SU-DHL-6 (cell line): ENCODE results near the gene C1GALT1.

Source experiments
- H2AFZ ChIP-seq: fragments of 200-600 bp; sonication (generic); 2 replicates; pipeline ENCODE4 v1.6.1; 2014; ENCODE audit warnings: low read depth, mild to moderate bottlenecking, moderate library complexity, mixed read lengths, antibody characterized with exemption, low read length; ENCODE audit not compliant: severe bottlenecking
- H3F3A ChIP-seq: fragments of 200-600 bp; shearing (Covaris generic); 2 replicates; pipeline ENCODE4 v1.6.0; 2016; ENCODE audit warnings: antibody characterized with exemption, mild to moderate bottlenecking; ENCODE audit not compliant: insufficient read depth
- H3K27ac ChIP-seq: fragments of 200-600 bp; sonication (generic); 2 replicates; pipeline ENCODE4 v1.5.1; 2016; ENCODE audit warnings: low read depth, mild to moderate bottlenecking, low read length, moderate library complexity, mixed read lengths
- H3K27me3 ChIP-seq: fragments of 200-600 bp; sonication (generic), shearing (Covaris generic); 2 replicates; pipeline ENCODE4 v1.6.0; 2014; ENCODE audit warnings: mild to moderate bottlenecking, low read length
- H3K36me3 ChIP-seq: fragments of 200-600 bp; sonication (generic); 2 replicates; pipeline ENCODE4 v1.6.1; 2014; ENCODE audit warnings: mild to moderate bottlenecking, low read length, mixed read lengths
- H3K4me2 ChIP-seq: fragments of 300-600, 200-600 bp; shearing (Covaris generic), sonication (generic); 2 replicates; pipeline ENCODE4 v1.6.0; 2014; ENCODE audit warnings: low read length, low read depth, mild to moderate bottlenecking; ENCODE audit not compliant: poor library complexity, severe bottlenecking
- H3K4me3 ChIP-seq: fragments of 200-600 bp; sonication (generic); 2 replicates; pipeline ENCODE4 v1.5.1; 2014; ENCODE audit warnings: antibody characterized with exemption, low read length, mild to moderate bottlenecking, mixed read lengths; ENCODE audit not compliant: insufficient read depth, poor library complexity, severe bottlenecking
- H3K79me2 ChIP-seq: fragments of 200-600 bp; sonication (generic); 2 replicates; pipeline ENCODE4 v1.6.1; 2014; ENCODE audit warnings: mild to moderate bottlenecking, low read length, moderate library complexity; ENCODE audit not compliant: insufficient read depth
- H3K9ac ChIP-seq: fragments of 200-600 bp; sonication (generic); 2 replicates; pipeline ENCODE4 v1.7.0; 2014; ENCODE audit warnings: mild to moderate bottlenecking, low read length
- H3K9me2 ChIP-seq: fragments of 200-600 bp; sonication (generic); replicated peaks from 2 replicates; pipeline ENCODE4 v1.6.1; 2014; ENCODE audit warnings: low read length; ENCODE audit not compliant: insufficient read depth
- H3K9me3 ChIP-seq: fragments of 200-600 bp; sonication (generic); 2 replicates; pipeline ENCODE4 v1.6.1; 2014; ENCODE audit warnings: low read length, mixed read lengths; ENCODE audit not compliant: insufficient read depth
- H4K20me1 ChIP-seq: fragments of 200-600 bp; sonication (generic); 2 replicates; pipeline ENCODE4 v1.6.1; 2014; ENCODE audit warnings: low read depth, mild to moderate bottlenecking, antibody characterized with exemption, low read length, moderate library complexity, mixed read lengths
- EZH2phosphoT487 ChIP-seq: fragments of 200-600 bp; sonication (generic), shearing (Covaris generic); conservative IDR thresholded peaks from 2 replicates; pipeline ENCODE4 v1.6.1; 2018; ENCODE audit warnings: mild to moderate bottlenecking, antibody characterized with exemption, low read length, moderate library complexity, mixed read lengths
- TF ChIP-seq, protein P1 (sequence below): fragments of 200-600 bp; sonication (generic); IDR thresholded peaks from one replicate; pipeline ENCODE4 v1.5.1; 2017; ENCODE audit warnings: antibody characterized with exemption, mild to moderate bottlenecking, low read length, moderate library complexity; ENCODE audit not compliant: insufficient read depth, poor library complexity, severe bottlenecking

Gene C1GALT1

DNA sequence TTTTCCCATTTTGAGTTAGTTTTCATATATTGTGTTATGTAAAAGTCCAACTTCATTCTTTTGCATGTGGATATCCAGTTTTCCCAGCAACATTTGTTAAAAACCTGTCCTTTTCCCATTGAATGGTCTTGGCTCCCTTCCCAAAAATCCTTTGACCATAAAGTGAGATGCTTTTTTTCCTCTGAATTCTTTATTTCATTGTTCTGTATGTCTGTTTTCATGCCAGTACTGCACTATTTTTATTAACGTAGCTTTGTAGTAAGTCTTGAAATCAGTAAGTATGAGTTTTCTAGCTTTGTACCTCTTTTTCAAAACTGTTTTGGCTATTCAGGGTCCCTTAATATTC lies 20.0 kb downstream of the C1GALT1 start:
- H3K4me3 ChIP-seq, result no peak overlapping the region
- peaks cover 83% of the 10 kb centered on the region for H3K79me2 ChIP-seq
- peaks cover 45% of the 10 kb centered on the region for H4K20me1 ChIP-seq
- H3K9me2 ChIP-seq, result no peaks in the 10 kb centered on the region
- H3K9me3 ChIP-seq, result no peaks in the 10 kb centered on the region
- no peaks in the 10 kb centered on the region for H3K36me3 ChIP-seq
- no peak overlapping the region for H3K27ac ChIP-seq
- no peak overlapping the region for H2AFZ ChIP-seq
- no peaks in the 10 kb centered on the region for H3K27me3 ChIP-seq
- H3K9ac ChIP-seq, result no peak overlapping the region
- H3K4me2 ChIP-seq, result no peak overlapping the region
- no peak for TF ChIP-seq EZH2phosphoT487
- TF ChIP-seq, protein P1, sequence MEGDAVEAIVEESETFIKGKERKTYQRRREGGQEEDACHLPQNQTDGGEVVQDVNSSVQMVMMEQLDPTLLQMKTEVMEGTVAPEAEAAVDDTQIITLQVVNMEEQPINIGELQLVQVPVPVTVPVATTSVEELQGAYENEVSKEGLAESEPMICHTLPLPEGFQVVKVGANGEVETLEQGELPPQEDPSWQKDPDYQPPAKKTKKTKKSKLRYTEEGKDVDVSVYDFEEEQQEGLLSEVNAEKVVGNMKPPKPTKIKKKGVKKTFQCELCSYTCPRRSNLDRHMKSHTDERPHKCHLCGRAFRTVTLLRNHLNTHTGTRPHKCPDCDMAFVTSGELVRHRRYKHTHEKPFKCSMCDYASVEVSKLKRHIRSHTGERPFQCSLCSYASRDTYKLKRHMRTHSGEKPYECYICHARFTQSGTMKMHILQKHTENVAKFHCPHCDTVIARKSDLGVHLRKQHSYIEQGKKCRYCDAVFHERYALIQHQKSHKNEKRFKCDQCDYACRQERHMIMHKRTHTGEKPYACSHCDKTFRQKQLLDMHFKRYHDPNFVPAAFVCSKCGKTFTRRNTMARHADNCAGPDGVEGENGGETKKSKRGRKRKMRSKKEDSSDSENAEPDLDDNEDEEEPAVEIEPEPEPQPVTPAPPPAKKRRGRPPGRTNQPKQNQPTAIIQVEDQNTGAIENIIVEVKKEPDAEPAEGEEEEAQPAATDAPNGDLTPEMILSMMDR, result no peak
- H3F3A ChIP-seq, result no peaks in the 10 kb centered on the region

DNA sequence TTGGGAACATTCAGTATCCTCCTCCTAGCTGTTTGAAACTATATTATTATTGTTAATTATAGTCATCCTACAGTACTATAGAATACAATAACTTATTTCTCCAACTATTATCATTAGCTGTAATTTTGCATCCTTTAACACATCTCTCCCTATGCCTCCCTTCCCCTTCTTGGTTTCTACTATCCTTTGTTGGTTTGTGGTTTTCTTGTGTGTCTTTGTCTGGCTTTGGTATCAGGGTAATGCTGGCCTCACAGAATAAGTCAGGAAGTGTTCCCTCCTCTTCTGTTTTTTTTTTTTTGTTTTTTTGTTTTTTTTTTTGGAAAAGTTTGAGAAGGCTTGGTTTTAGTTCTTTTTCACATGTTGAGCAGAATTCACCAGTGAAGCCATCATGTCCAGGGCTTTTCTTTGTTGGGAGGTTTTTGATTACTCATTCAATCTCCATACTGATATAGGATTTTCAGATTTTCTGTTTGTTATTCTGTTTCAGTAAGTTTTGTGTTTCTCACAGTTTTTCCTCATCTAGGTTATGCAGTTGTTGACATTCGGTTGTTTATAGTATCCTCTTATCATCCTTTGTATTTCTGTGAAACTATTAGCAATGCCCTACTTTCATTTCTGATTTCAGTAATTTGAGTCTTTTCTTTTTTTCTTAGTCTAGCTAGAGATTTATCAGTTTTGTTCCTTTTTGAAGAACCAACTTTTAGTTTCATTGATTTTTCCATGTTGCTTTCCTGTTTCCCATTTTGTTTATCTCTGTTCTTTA lies 21.6 kb downstream of the C1GALT1 start:
- Histone ChIP-seq H3K36me3 (0 out of 2 replicates have a peak, but pooled peaks cover under 1% of the 10 kb centered on the region), H3K27me3 (no peaks in the 10 kb centered on the region), H3F3A (no peaks in the 10 kb centered on the region), H3K27ac (no peak overlapping the region), H3K9me2 (no peaks in the 10 kb centered on the region), H3K4me2 (peak overlapping the region; percentile 13), H3K9ac (no peak overlapping the region), H3K9me3 (no peaks in the 10 kb centered on the region), H3K79me2 (peaks cover 93% of the 10 kb centered on the region), H2AFZ (no peak overlapping the region), H4K20me1 (peaks cover 61% of the 10 kb centered on the region), H3K4me3 (no peak overlapping the region)
- TF ChIP-seq EZH2phosphoT487, result no peak
- TF ChIP-seq, protein P1, result no peak

DNA sequence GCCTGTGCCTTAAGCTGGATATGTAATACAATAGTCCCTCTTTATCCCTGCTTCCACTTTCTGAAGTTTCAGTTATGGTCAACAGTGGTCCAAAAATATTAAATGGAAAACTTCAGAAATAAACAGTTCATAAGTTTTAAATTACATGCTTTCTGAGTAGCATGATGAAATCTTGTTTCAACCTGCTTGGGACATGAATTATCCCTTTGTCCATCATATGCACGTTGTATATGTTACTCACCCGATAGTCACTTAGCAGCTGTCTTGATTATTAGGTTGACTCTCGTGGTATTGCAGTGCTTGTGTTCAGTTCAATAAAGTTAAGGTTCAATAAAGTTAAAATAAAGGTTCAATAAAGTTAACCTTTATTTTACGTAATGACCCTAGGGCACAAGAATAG lies 25.5 kb downstream of the C1GALT1 start:
- Histone ChIP-seq H4K20me1 (peaks cover 54% of the 10 kb centered on the region), H3K9ac (no peak overlapping the region), H3F3A (no peaks in the 10 kb centered on the region), H3K9me2 (no peaks in the 10 kb centered on the region), H3K27me3 (no peaks in the 10 kb centered on the region), H3K4me2 (no peak overlapping the region), H3K4me3 (no peak overlapping the region), H3K36me3 (0 out of 2 replicates have a peak, but pooled peaks cover 5% of the 10 kb centered on the region), H3K79me2 (peaks cover 100% of the 10 kb centered on the region), H3K9me3 (no peaks in the 10 kb centered on the region), H3K27ac (no peak overlapping the region), H2AFZ (no peak overlapping the region)
- TF ChIP-seq, protein P1, result no peak
- no peak for TF ChIP-seq EZH2phosphoT487
